ENCODE results near the gene TAS2R41.

Gene TAS2R41

GRCh38 chr7:143494622-143495021 is 16.9 kb downstream of the TAS2R41 start:
- DNase-seq, result no peak

- no peak for DNase-seq
Measured at GRCh38 chr7:143495851-143496250, 18.2 kb downstream of the TAS2R41 start.

- DNase-seq, result no peak
Measured at GRCh38 chr7:143496263-143496662, 18.6 kb downstream of the TAS2R41 start.

DNA sequence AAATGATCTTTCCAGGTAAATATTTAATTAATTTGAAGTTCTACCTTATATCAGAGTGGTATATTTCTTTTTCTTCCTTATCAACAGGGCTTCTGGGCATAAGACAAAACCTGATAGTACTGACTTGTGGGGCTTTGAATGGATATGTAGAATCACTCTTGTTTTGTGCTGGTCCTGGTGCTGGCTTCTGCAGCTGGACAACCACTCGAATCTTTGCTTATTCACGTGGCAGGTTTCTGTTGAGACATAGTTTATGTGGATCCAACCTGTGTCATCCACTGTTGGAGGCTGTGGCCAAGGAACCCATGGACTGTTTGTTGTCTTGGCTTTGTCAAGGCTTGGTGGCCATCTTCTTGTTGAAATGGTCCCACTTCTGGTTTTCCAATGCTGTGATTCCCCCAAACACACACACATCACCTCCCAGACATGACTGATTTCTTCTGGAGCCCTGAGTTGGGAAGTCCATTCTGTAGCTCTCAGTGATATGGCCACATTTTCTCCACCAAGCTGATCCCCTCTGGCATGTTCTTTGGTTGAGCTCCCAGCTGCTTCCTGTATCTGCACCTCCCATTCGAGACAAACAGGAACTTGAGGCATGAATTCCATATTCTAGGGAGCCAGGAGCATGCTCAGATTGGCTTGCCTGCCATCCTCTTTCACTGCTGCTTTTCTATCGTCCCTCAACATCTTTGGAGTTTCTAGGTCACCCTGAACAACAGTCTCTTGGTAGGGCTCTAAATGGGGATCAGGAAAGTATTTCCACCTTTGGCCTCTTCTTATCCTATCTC is 19.5 kb downstream of the TAS2R41 start:
- no peak for DNase-seq

GRCh38 chr7:143499246-143499645 is 21.6 kb downstream of the TAS2R41 start:
- DNase-seq, result no peak

GRCh38 chr7:143499743-143500348 is 22.2 kb downstream of the TAS2R41 start:
- no peak for DNase-seq

GRCh38 chr7:143503261-143503660 is 25.6 kb downstream of the TAS2R41 start:
- no peak for DNase-seq

- DNase-seq, result no peak
Measured at GRCh38 chr7:143504215-143504936, 26.7 kb downstream of the TAS2R41 start.

DNA sequence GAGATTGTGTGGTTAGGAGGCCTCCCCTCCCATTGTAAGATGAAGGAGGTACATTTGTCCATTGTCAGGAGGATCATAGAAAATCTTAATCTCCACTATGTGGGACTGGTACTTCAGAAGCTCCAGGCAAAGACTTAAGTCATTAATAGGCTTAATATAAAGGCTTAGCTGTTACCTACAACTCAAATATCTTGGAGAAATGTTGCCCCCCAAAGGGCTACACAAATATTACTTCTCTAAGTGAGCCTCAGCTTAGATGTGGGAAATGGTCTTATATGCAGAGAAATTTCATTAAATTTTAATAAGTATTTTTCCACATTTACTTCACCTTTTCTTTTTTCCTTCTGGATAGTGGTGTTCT is 27.2 kb downstream of the TAS2R41 start:
- DNase-seq, result no peak

GRCh38 chr7:143505838-143506237 is 28.2 kb downstream of the TAS2R41 start:
- DNase-seq, result no peak

- no peak for DNase-seq
Measured at GRCh38 chr7:143507094-143507518, 29.4 kb downstream of the TAS2R41 start.

DNA sequence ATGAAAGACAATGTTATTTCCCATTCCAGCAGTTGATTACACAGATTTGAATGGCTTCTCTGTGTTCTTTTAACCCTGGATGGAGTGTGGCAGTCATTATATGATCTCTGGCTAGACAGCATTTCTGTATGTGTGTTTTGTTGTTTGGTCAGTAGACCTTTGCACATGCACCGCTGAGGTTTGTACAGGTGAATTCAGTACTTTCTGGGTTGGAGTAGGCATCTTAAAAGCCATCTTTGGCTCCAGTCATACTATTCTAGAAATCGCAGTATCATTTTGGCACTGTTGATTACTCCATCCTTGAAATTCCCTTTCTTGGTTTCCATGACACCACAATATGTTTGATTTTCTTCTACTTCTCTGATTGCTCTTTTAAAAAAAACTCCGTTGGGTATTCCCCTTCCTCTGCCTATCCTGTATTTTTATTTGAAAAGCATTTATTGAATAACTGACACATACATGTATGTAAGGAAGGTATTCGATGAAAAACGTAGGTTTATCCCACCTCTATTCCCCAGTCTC is 29.9 kb downstream of the TAS2R41 start:
- no peak for DNase-seq

DNA sequence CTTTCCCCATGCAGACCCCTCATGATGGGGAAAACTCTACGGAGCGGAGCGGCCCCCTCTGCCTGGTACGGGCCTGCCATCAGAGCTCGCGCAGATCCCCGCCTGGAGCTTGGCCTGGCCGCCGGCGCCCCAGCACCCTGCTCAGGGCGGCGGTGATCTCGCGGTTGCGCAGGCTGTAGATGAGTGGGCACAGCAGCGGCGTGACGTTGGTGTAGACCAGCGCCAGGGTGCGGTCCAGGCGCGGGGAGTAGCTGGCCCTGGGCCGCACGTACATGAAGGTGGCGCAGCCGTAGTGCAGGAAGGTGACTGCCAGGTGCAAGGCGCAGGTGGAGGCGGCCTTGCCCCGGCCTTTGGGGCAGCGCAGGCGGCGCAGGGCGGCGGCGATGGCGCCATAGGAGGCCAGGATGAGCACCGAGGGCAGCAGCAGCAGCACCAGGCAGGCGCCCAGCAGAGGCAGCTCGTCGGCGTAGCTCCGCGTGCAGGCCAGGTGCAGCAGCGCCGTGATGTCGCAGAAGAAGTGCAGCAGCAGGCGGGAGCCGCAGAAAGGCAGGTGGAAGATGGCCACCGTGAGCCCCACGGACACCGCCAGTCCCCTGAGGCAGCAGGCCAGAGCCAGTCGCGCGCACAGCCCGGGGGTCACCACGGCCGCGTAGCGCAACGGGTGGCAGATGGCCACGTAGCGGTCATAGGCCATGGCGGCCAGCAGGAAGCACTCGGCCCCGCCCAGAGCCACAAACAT is 33.4 kb downstream of the TAS2R41 start:
- DNase-seq, result no peak

DNA sequence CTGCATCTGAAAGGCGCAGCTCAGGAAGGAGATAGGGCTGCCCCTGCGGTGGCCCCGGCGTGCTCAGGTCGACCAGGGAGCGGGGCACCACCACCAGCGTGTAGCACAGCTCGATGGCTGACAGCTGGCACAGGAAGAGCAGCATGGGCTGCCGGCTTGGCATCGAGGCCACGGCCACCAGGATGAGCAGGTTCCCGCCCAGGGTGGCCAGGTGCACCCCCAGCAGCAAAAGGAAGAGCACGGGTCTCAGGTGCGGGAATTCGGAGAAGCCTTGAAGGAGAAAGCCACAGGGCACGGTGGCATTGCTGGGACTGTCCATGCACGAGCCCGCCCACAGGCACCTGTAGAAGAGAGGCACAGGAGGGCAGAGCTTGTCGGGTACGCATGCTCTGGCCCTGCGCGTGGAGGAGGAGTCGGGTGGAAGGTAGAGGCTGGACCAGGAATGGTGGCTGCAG is 33.9 kb downstream of the TAS2R41 start:
- DNase-seq, result no peak

DNA sequence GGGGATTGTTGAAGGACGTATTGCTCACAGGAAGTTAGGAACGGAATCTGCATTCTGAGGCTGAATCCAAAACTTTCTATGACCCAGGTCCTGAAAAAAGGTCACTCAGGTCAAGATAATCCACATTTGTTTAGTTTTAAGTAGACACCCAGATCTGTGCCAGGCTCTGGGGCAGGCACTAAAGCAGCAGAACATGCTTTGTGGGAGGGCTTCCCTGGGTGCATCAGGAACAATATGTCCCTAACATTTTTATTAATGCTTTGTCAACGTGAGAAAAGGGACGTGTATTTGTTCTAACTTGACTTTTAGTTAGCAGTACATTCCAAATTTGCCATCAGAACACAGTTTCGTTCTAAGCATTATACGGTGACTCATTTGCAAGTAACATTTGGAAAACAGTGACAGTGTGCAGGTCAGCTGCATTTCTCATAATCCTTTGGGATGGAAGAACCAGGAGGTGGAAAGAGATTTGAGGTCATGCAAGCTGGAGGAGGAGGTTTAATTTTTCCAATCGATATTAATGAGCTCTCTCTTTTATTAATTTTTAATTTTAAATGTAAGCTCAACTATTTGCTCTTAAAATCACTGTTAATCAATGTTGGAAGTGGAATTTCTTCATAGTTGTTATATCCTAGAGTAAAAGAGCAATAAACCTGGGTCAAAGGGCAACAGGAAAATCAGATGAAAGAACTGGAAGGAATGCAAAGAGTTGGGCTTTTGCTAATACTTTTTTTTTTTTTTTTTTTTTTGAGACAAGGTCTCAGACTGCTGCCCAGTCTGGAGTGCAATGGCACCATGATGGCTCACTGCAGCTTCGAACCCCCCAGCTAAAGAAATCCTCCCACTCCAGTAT is 35.0 kb downstream of the TAS2R41 start:
- no peak for DNase-seq

GRCh38 chr7:143514487-143514886 is 36.8 kb downstream of the TAS2R41 start:
- no peak for DNase-seq

GRCh38 chr7:143514995-143515735 is 37.5 kb downstream of the TAS2R41 start:
- no peak for DNase-seq

GRCh38 chr7:143516981-143517380 is 39.3 kb downstream of the TAS2R41 start:
- no peak for DNase-seq

DNA sequence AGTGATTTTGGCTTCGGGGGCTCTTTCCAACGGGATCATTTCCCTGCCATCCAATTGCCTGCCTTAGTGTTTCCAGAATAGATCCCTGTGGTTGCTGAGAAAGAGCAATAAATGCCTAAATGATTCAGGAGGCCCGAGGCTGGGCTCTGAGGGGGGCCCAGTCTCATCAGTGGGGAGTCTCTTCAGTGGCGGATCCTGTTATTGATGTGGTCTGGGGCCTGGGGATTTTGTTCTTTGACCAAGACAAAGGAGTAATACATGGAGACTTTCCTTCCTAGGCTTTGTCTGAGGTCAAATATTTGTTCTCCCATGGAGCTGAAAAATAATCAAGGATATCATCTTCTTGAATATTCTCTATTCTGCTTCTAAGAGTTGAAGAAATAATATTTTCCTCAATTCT is 40.8 kb downstream of the TAS2R41 start:
- DNase-seq, result no peak

- no peak for DNase-seq
Measured at GRCh38 chr7:143518941-143519340, 41.3 kb downstream of the TAS2R41 start.
